Mesothelial cell of epicardium (in vitro differentiated cells): ENCODE data around the gene MED13L. TPM values are rescaled to one million over a fixed set of nuclear protein-coding genes. Genes with fewer than 3 reads are reported as not detected.
A peak's percentile ranks its signal among the peaks of the same experiment; 100 is the strongest.

ENCODE experiments used
- DNase-seq, 2 experiments: peaks; one replicate each; pipeline ENCODE4 v3.0.0; 2021; ENCODE audit warnings: low spot score in 2 of 2; ENCODE audit not compliant: unreplicated experiment in 2 of 2
- H3K27ac Mint-ChIP-seq: 2 replicates; pipeline ENCODE4 v1.8.0; 2021; ENCODE audit warnings: mixed read lengths
- H3K27me3 Mint-ChIP-seq: 2 replicates; pipeline ENCODE4 v1.8.0; 2021; ENCODE audit warnings: low read depth, mixed read lengths
- H3K36me3 Mint-ChIP-seq: 2 replicates; pipeline ENCODE4 v1.8.0; 2021; ENCODE audit warnings: mixed read lengths
- H3K4me1 Mint-ChIP-seq: 2 replicates; pipeline ENCODE4 v1.8.0; 2021; ENCODE audit warnings: mixed read lengths
- H3K4me3 Mint-ChIP-seq: 2 replicates; pipeline ENCODE4 v1.8.0; 2021; ENCODE audit warnings: mild to moderate bottlenecking, moderate library complexity, mixed read lengths
- H3K9me3 Mint-ChIP-seq: 2 replicates; pipeline ENCODE4 v1.8.0; 2021; ENCODE audit warnings: mixed read lengths
- total RNA-seq: library from RNA; stranded (reverse); gene quantifications from 3 replicates; pipeline ENCODE4 v1.2.1, GENCODE V29; 2021
- TF ChIP-seq, protein P1 (sequence below): fragments of 200-600 bp; sonication (generic); IDR thresholded peaks from one replicate; pipeline ENCODE4 v1.5.0; 2021; ENCODE audit warnings: antibody characterized with exemption; ENCODE audit not compliant: unreplicated experiment

Gene MED13L
- total RNA-seq, 1 donor from 2014 or later = 179 TPM

DNA sequence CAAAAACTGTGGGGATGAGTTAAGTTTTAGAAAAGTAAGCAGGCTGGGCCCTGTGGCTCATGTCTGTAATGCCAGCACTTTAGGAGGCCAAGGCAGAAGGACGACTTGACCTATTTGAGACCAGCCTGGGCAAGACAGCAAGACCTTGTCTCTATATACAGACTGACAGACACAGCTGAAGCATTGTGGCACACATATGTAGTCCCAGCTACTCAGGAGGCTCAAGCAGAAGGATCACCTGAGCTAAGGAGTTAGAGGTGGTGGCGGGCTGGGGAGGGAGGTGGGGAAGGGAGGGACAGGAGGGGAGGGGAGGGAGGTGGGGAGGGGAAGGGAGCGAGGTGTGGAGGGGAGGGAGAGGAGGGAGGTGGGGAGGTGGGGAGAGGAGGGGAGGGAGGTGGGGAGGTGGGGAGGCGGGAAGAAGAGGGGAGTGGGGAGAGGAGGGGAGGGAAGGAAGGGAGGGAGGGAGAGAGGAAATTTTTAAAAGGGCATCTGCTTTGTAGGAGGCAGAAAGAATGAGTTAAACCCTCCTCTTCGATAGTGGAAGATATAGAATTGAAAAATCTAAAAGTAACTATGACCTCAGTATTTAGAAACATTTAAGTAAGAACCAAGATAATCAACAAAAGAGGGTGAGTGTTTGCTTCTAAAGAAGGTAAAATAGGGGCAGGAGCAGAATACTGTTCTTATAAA, 30.9 kb downstream of the MED13L start:
- Mint-ChIP-seq H3K36me3 (peaks cover 13% of the 10 kb centered on the region), H3K4me1 (peaks cover 26% of the 10 kb centered on the region), H3K27ac (no peak overlapping the region), H3K27me3 (no peaks in the 10 kb centered on the region), H3K4me3 (no peak overlapping the region), H3K9me3 (peaks cover 20% of the 10 kb centered on the region)
- TF ChIP-seq, protein P1, sequence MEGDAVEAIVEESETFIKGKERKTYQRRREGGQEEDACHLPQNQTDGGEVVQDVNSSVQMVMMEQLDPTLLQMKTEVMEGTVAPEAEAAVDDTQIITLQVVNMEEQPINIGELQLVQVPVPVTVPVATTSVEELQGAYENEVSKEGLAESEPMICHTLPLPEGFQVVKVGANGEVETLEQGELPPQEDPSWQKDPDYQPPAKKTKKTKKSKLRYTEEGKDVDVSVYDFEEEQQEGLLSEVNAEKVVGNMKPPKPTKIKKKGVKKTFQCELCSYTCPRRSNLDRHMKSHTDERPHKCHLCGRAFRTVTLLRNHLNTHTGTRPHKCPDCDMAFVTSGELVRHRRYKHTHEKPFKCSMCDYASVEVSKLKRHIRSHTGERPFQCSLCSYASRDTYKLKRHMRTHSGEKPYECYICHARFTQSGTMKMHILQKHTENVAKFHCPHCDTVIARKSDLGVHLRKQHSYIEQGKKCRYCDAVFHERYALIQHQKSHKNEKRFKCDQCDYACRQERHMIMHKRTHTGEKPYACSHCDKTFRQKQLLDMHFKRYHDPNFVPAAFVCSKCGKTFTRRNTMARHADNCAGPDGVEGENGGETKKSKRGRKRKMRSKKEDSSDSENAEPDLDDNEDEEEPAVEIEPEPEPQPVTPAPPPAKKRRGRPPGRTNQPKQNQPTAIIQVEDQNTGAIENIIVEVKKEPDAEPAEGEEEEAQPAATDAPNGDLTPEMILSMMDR = no peak
- no peak for DNase-seq

DNA sequence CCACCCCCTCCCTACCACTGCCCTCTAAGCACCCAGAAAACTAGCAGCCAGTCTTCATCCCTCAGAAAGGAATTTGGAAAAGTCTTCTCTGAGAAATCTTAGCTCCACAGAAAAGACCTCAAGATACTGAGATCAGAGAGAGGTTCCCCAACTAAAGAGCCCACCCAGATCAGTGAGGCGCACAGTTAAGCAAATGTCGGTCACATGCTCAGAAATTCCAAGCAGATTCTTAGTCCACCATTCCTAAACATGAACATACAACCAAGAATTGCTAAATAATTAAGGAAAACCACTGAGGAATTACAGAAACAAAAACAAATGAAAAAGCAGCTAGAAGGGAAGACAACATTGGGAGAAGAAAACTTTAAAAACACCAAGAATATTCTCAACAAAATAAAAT, 32.3 kb downstream of the MED13L start:
- DNase-seq = no peak
- Mint-ChIP-seq H3K27me3 (no peaks in the 10 kb centered on the region), H3K36me3 (peaks cover 11% of the 10 kb centered on the region), H3K4me3 (no peak overlapping the region), H3K4me1 (peaks cover 26% of the 10 kb centered on the region), H3K27ac (peak overlapping the region; percentile 2), H3K9me3 (peaks cover 14% of the 10 kb centered on the region)
- TF ChIP-seq, protein P1 = no peak

GRCh38 chr12:116244474-116245090, 32.9 kb downstream of the MED13L start:
- peaks cover 9% of the 10 kb centered on the region for H3K9me3 Mint-ChIP-seq
- H3K4me3 Mint-ChIP-seq = no peak overlapping the region
- DNase-seq = no peak
- peaks cover 6% of the 10 kb centered on the region for H3K36me3 Mint-ChIP-seq
- TF ChIP-seq, protein P1 = no peak
- no peak overlapping the region for H3K27ac Mint-ChIP-seq
- peaks cover 26% of the 10 kb centered on the region for H3K4me1 Mint-ChIP-seq
- H3K27me3 Mint-ChIP-seq = no peaks in the 10 kb centered on the region

DNA sequence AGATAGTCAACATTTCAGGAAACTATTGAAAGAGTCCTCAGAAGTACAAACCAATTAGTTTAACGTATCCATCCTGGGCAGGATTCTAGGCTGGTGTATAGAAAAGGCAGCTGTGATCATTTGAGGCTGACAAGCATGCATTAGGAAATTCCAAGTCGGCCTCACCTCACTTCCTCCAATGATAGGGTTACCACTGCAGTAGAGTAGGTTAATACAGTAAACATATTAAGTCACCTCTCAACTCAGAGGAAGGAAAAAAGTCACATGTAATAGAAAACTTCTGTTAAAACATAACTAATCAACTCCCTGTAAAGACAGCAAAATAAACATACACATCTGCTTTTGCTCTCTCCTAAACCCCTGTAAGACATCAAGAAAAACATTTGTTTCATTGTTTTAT, 33.5 kb downstream of the MED13L start:
- no peak overlapping the region for H3K4me3 Mint-ChIP-seq
- TF ChIP-seq, protein P1 = no peak
- peaks cover 3% of the 10 kb centered on the region for H3K9me3 Mint-ChIP-seq
- no peaks in the 10 kb centered on the region for H3K27me3 Mint-ChIP-seq
- DNase-seq = no peak
- H3K27ac Mint-ChIP-seq = no peak overlapping the region
- H3K36me3 Mint-ChIP-seq = peaks cover 2% of the 10 kb centered on the region
- H3K4me1 Mint-ChIP-seq = peaks cover 26% of the 10 kb centered on the region

- Mint-ChIP-seq H3K9me3 (no peaks in the 10 kb centered on the region), H3K4me3 (no peak overlapping the region), H3K27me3 (no peaks in the 10 kb centered on the region), H3K4me1 (peaks cover 29% of the 10 kb centered on the region), H3K27ac (no peak overlapping the region), H3K36me3 (peaks cover 2% of the 10 kb centered on the region)
- no peak for DNase-seq
- TF ChIP-seq, protein P1 = no peak
These were observed 34.8 kb downstream of the MED13L start for GRCh38 chr12:116242740-116243139.
